Astrocyte of the spinal cord (primary cell): ENCODE results near the gene SUGCT.
A peak's percentile ranks its signal among the peaks of the same experiment; 100 is the strongest.

ENCODE experiments used
- DNase-seq: peaks from one replicate; pipeline ENCODE4 v3.0.0; 2011; ENCODE audit warnings: low read depth, low spot score
- H3K4me3 ChIP-seq: 2 replicates; pipeline ENCODE4 v1.5.1; 2011; ENCODE audit warnings: low read depth, mild to moderate bottlenecking, low read length, moderate library complexity
- CTCF ChIP-seq: IDR thresholded peaks from 2 replicates; pipeline ENCODE4 v1.5.1; 2012; ENCODE audit warnings: low read depth, mild to moderate bottlenecking, low read length, inconsistent platforms
- in situ Hi-C: cut with HindIII; loops from 2 replicates; pipeline ENCODE4 v1.10.0; 2017; ENCODE audit warnings: low sequenced_read_pairs

The SUGCT gene

GRCh38 chr7:40885503-40885902, 750.7 kb downstream of the SUGCT start:
- in situ Hi-C loops, result no loop called here
- peak; percentile 75 for DNase-seq

GRCh38 chr7:40887099-40887498, 752.3 kb downstream of the SUGCT start:
- in situ Hi-C loops, result no loop called here
- H3K4me3 ChIP-seq, result no peak overlapping the region
- TF ChIP-seq CTCF, result no peak
- DNase-seq, result peak; percentile 46

More at GRCh38 chr7:40885503-40885902, 750.7 kb downstream of the SUGCT start:
- no peak for TF ChIP-seq CTCF
- no peak overlapping the region for H3K4me3 ChIP-seq

GRCh38 chr7:40888499-40888898, 753.7 kb downstream of the SUGCT start:
- in situ Hi-C loops, result no loop called here
- TF ChIP-seq CTCF, result no peak
- no peak for DNase-seq
- no peak overlapping the region for H3K4me3 ChIP-seq

GRCh38 chr7:40889099-40889498, 754.3 kb downstream of the SUGCT start:
- DNase-seq, result no peak
- TF ChIP-seq CTCF, result no peak
- in situ Hi-C loops, result no loop called here
- no peak overlapping the region for H3K4me3 ChIP-seq

- TF ChIP-seq CTCF, result no peak
- no peak overlapping the region for H3K4me3 ChIP-seq
- in situ Hi-C loops, result no loop called here
- no peak for DNase-seq
Observed at GRCh38 chr7:40889539-40889938, 754.7 kb downstream of the SUGCT start.

GRCh38 chr7:40890088-40890692, 755.4 kb downstream of the SUGCT start:
- in situ Hi-C loops, result no loop called here
- no peak overlapping the region for H3K4me3 ChIP-seq
- TF ChIP-seq CTCF, result no peak
- DNase-seq, result no peak
